Measurements from ENCODE around the gene CYSRT1.

CYSRT1 gene

GRCh38 chr9:137224830-137225694 lies at the start of gene CYSRT1:
TSS of gene CYSRT1 (plus strand) at chr9:137225174. CDS start at chr9:137225622, 448 bp downstream.
- DNase-seq = no peak

- no peak for DNase-seq
These were observed 49.5 kb upstream of the CYSRT1 start for GRCh38 chr9:137175345-137175961.

GRCh38 chr9:137176302-137177182 lies 48.4 kb upstream of the CYSRT1 start:
- DNase-seq = peak in 4 of 51 donors; percentile 24 to 32 (median 26)

- no peak for DNase-seq
These were observed 46.6 kb upstream of the CYSRT1 start for GRCh38 chr9:137178201-137178938.

- DNase-seq = no peak
These were observed 45.9 kb upstream of the CYSRT1 start for GRCh38 chr9:137178939-137179630.

GRCh38 chr9:137179761-137180160 lies 45.2 kb upstream of the CYSRT1 start:
- DNase-seq = no peak

- no peak for DNase-seq
These were observed 44.5 kb upstream of the CYSRT1 start for GRCh38 chr9:137180491-137180890.

- no peak for DNase-seq
These were observed 43.3 kb upstream of the CYSRT1 start for GRCh38 chr9:137181680-137182079.

GRCh38 chr9:137182836-137183235 lies 42.1 kb upstream of the CYSRT1 start:
- no peak for DNase-seq

GRCh38 chr9:137183980-137184595 lies 40.9 kb upstream of the CYSRT1 start:
- DNase-seq = no peak

- no peak for DNase-seq
These were observed 39.9 kb upstream of the CYSRT1 start for GRCh38 chr9:137184881-137185660.

GRCh38 chr9:137185921-137186320 lies 39.1 kb upstream of the CYSRT1 start:
- DNase-seq = no peak

- no peak for DNase-seq
These were observed 38.6 kb upstream of the CYSRT1 start for GRCh38 chr9:137186385-137186784.

GRCh38 chr9:137187386-137187785 lies 37.6 kb upstream of the CYSRT1 start:
- DNase-seq = no peak

GRCh38 chr9:137188086-137188489 lies 36.9 kb upstream of the CYSRT1 start:
- DNase-seq = no peak

GRCh38 chr9:137188490-137189296 lies 36.3 kb upstream of the CYSRT1 start, which contains the start of the genes ANAPC2 and SSNA1:
TSS of gene ANAPC2 (minus strand) at chr9:137188560. CDS start at chr9:137188532, 28 bp downstream.
TSS of gene SSNA1 (plus strand) at chr9:137188676. CDS start at chr9:137188727, 51 bp downstream.
- DNase-seq = peak; percentile 64 to 96 (median 88)

GRCh38 chr9:137189297-137190295 lies 35.4 kb upstream of the CYSRT1 start:
- peak in 1 of 51 donors; percentile 54 for DNase-seq
